C4-2B (cell line): ENCODE measurements around the gene SH3BP2.

Source experiments
- ZFX ChIP-seq: fragments of 450-650 bp; IDR thresholded peaks from 2 replicates; pipeline ENCODE4 v1.6.1; 2017
- TF ChIP-seq, protein P1 (sequence below): fragments of 450-650 bp; conservative IDR thresholded peaks from 2 replicates; pipeline ENCODE4 v1.5.1; 2017; ENCODE audit warnings: mild to moderate bottlenecking

DNA sequence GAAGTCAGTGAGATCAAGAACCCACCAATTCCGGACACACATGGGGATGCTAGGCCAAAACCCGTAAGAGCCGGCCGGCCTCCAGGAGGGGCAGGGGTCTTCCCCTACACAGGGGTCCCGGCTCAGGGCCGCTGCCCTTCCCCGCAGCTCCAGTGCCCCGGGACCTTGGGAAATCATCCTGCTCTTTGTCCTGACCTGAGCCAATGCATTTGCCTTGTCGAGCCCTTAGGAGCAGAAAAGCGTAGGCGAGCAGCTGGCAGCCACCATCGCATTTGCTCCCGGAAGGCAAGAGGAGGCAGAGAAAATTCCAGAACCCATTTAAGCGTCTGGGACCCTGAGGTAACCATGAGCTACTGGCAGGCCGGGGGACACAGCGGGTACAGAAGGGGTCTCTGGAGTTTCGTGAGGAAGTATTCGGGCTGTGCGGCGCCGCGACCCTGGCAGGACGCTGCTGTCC, 29.3 kb upstream of the SH3BP2 start:
- TF ChIP-seq, protein P1, sequence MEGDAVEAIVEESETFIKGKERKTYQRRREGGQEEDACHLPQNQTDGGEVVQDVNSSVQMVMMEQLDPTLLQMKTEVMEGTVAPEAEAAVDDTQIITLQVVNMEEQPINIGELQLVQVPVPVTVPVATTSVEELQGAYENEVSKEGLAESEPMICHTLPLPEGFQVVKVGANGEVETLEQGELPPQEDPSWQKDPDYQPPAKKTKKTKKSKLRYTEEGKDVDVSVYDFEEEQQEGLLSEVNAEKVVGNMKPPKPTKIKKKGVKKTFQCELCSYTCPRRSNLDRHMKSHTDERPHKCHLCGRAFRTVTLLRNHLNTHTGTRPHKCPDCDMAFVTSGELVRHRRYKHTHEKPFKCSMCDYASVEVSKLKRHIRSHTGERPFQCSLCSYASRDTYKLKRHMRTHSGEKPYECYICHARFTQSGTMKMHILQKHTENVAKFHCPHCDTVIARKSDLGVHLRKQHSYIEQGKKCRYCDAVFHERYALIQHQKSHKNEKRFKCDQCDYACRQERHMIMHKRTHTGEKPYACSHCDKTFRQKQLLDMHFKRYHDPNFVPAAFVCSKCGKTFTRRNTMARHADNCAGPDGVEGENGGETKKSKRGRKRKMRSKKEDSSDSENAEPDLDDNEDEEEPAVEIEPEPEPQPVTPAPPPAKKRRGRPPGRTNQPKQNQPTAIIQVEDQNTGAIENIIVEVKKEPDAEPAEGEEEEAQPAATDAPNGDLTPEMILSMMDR, result no peak
- TF ChIP-seq ZFX, result no peak
